Lower leg skin (tissue), 3 donors: Measurements from ENCODE around the gene IPO5.

Experiments
- CTCF ChIP-seq, 3 donors: fragments of 450-650 bp; IDR thresholded peaks; one replicate each; pipeline ENCODE4 v1.5.1; 2016; ENCODE audit warnings: antibody characterized with exemption in 3 of 3, mild to moderate bottlenecking in 3 of 3, moderate library complexity in 2 of 3
- POLR2A ChIP-seq, 2 donors: fragments of 450-650 bp; IDR thresholded peaks; one replicate each; pipeline ENCODE4 v1.6.1; 2016 to 2017; ENCODE audit warnings: antibody characterized with exemption in 2 of 2, mild to moderate bottlenecking in 1 of 2, moderate library complexity in 1 of 2

GRCh38 chr13:98039261-98039660 lies 85.8 kb downstream of the IPO5 start:
- TF ChIP-seq CTCF (IDR thresholded peaks at IDR 0.05), result no peak
- TF ChIP-seq POLR2A (IDR thresholded peaks at IDR 0.05), result no peak
